HEK293 (cell line): ENCODE measurements around the gene CMTM1.
"Not testable (repeated sequence)": the region's sequence is repeated elsewhere in the genome, so short reads cannot be mapped to it uniquely, and the experiment has no call there.

ENCODE experiments used
- CTCF ChIA-PET: fragments of 350-600 bp; formaldehyde crosslinking; extraction: SDS; loops from one replicate; lab custom pipeline; 2021; ENCODE audit warnings: antibody characterized with exemption; lab: Yijun Ruan, JAX
- POLR2A ChIA-PET: fragments of 300-600 bp; formaldehyde crosslinking; extraction: SDS; loops from one replicate; lab custom pipeline; 2020; ENCODE audit warnings: antibody characterized with exemption, inconsistent platforms; lab: Yijun Ruan, JAX
- H3K27ac ChIP-seq: fragments of 200-500 bp; sonication (Bioruptor generic); 2 replicates; pipeline ENCODE4 v1.5.1; 2014; ENCODE audit warnings: low read depth, low read length, control low read depth, inconsistent platforms; ENCODE audit errors: extremely low read depth
- H3K36me3 ChIP-seq, 2 experiments: fragments of 200-500 bp in 1 of 2; sonication (Bioruptor generic) in 1 of 2; 1 replicate in 1 of 2; 2 replicates in 1 of 2; pipeline ENCODE4 v1.5.1; 2014 to 2017; ENCODE audit warnings: inconsistent platforms in 2 of 2, low read length in 2 of 2; ENCODE audit not compliant: control insufficient read depth in 2 of 2, insufficient read depth in 1 of 2
- H3K4me1 ChIP-seq: fragments of 200-500 bp; sonication (Bioruptor generic); 2 replicates; pipeline ENCODE4 v1.5.1; 2014; ENCODE audit warnings: mild to moderate bottlenecking, low read length, inconsistent platforms; ENCODE audit not compliant: control insufficient read depth, insufficient read depth
- H3K4me3 ChIP-seq: 2 replicates; pipeline ENCODE4 v1.5.1; 2011; ENCODE audit warnings: low read depth, mild to moderate bottlenecking, control low read depth, low read length, moderate library complexity
- H3K9me3 ChIP-seq: fragments of 200-500 bp; sonication (Bioruptor generic); 2 replicates; pipeline ENCODE4 v1.5.1; 2014; ENCODE audit warnings: low read depth, low read length, inconsistent platforms; ENCODE audit not compliant: control insufficient read depth, insufficient read depth
- ATF2 ChIP-seq: fragments of 450-650 bp; formaldehyde crosslinking; IDR thresholded peaks from 2 replicates; pipeline ENCODE4 v1.5.1; 2016; ENCODE audit warnings: missing biosample characterization, missing genetic modification characterization, low read depth
- BCL11B ChIP-seq: fragments of 450-650 bp; formaldehyde crosslinking; IDR thresholded peaks from 2 replicates; pipeline ENCODE4 v1.5.1; 2016; ENCODE audit warnings: low read depth, missing biosample characterization, missing genetic modification characterization
- GFI1B ChIP-seq: fragments of 450-650 bp; formaldehyde crosslinking; IDR thresholded peaks from 2 replicates; pipeline ENCODE4 v1.5.1; 2016; ENCODE audit warnings: missing biosample characterization, missing genetic modification characterization
- HOXA7 ChIP-seq: sonication (generic); formaldehyde crosslinking; IDR thresholded peaks from 2 replicates; pipeline ENCODE4 v1.8.1; 2022; ENCODE audit warnings: missing genetic modification reagents, borderline replicate concordance
- INSM2 ChIP-seq: fragments of 450-650 bp; formaldehyde crosslinking; IDR thresholded peaks from 2 replicates; pipeline ENCODE4 v1.5.1; 2016; ENCODE audit warnings: missing biosample characterization, missing genetic modification characterization
- MZF1 ChIP-seq: fragments of 450-650 bp; formaldehyde crosslinking; IDR thresholded peaks from 2 replicates; pipeline ENCODE4 v1.5.1; 2017; ENCODE audit warnings: missing biosample characterization, missing genetic modification characterization, borderline replicate concordance
- REST ChIP-seq: fragments of 450-650 bp; formaldehyde crosslinking; IDR thresholded peaks from 2 replicates; pipeline ENCODE4 v1.5.1; 2016; ENCODE audit warnings: missing biosample characterization, missing genetic modification characterization
- WT1 ChIP-seq: fragments of 450-650 bp; formaldehyde crosslinking; IDR thresholded peaks from 2 replicates; pipeline ENCODE4 v1.5.1; 2016; ENCODE audit warnings: missing biosample characterization, missing genetic modification characterization
- ZBTB7A ChIP-seq: fragments of 450-650 bp; formaldehyde crosslinking; IDR thresholded peaks from 2 replicates; pipeline ENCODE4 v1.5.1; 2016; ENCODE audit warnings: low read depth, missing biosample characterization, missing genetic modification characterization
- ZFP69B ChIP-seq: fragments of 450-650 bp; formaldehyde crosslinking; IDR thresholded peaks from 2 replicates; pipeline ENCODE4 v1.5.1; 2016; ENCODE audit warnings: missing biosample characterization, missing genetic modification characterization
- ZIC2 ChIP-seq: fragments of 450-650 bp; formaldehyde crosslinking; IDR thresholded peaks from 2 replicates; pipeline ENCODE4 v1.5.1; 2016; ENCODE audit warnings: missing biosample characterization, missing genetic modification characterization
- ZNF16 ChIP-seq: fragments of 450-650 bp; formaldehyde crosslinking; IDR thresholded peaks from 2 replicates; pipeline ENCODE4 v1.5.1; 2016; ENCODE audit warnings: low read depth, missing biosample characterization, missing genetic modification characterization
- ZNF175 ChIP-seq: fragments of 450-650 bp; formaldehyde crosslinking; IDR thresholded peaks from 2 replicates; pipeline ENCODE4 v1.5.1; 2016; ENCODE audit warnings: missing biosample characterization, missing genetic modification characterization
- ZNF514 ChIP-seq: fragments of 450-650 bp; formaldehyde crosslinking; IDR thresholded peaks from 2 replicates; pipeline ENCODE4 v1.5.1; 2016; ENCODE audit warnings: missing biosample characterization, missing genetic modification characterization
- ZNF610 ChIP-seq: fragments of 450-650 bp; formaldehyde crosslinking; IDR thresholded peaks from 2 replicates; pipeline ENCODE4 v1.5.1; 2016; ENCODE audit warnings: missing biosample characterization, missing genetic modification characterization, borderline replicate concordance
- ZNF704 ChIP-seq: fragments of 450-650 bp; formaldehyde crosslinking; IDR thresholded peaks from 2 replicates; pipeline ENCODE4 v1.5.1; 2016; ENCODE audit warnings: missing biosample characterization, missing genetic modification characterization
- ZSCAN30 ChIP-seq: fragments of 450-650 bp; IDR thresholded peaks from 2 replicates; pipeline ENCODE4 v1.5.1; 2018; ENCODE audit warnings: missing biosample characterization, mild to moderate bottlenecking, missing genetic modification characterization, moderate library complexity

The CMTM1 gene

GRCh38 chr16:66623755-66624154 is 57.5 kb downstream of the CMTM1 start:
- Histone ChIP-seq H3K36me3 (peaks cover 0 to 36% of the 10 kb centered on the region in 2 experiments; a peak in 1 of 3 replicates), H3K9me3 (no peaks in the 10 kb centered on the region), H3K4me1 (peaks cover 13% of the 10 kb centered on the region), H3K4me3 (no peak overlapping the region)
- POLR2A ChIA-PET: no interaction called here
- TF ChIP-seq HOXA7 (CRISPR knock-in tag) (no peak), ZNF704 (no peak), MZF1 (no peak), BCL11B (no peak), ZNF175 (no peak), ZNF16 (tag by site-specific recombination) (no peak), ZSCAN30 (tag by site-specific recombination) (no peak), INSM2 (no peak), ZIC2 (tag by site-specific recombination) (no peak), ZNF610 (tag by site-specific recombination) (no peak), ZNF514 (tag by site-specific recombination) (no peak), ZFP69B (tag by site-specific recombination) (no peak), WT1 (tag by site-specific recombination) (no peak), ATF2 (no peak), ZBTB7A (no peak), GFI1B (tag by site-specific recombination) (no peak), REST (tag by site-specific recombination) (no peak)
- TF ChIP-seq, all 188 proteins: peak for 0
- CTCF ChIA-PET: interaction anchor here (0.7 to 1.5 kb wide), 3 partner anchors 24 to 820 kb away, joined by 3 to 4 read pairs (median 3); no protein-coding TSS in a partner anchor
- no peak overlapping the region for H3K27ac ChIP-seq

- H3K9me3 ChIP-seq, POLR2A ChIA-PET, H3K4me1 ChIP-seq, H3K4me3 ChIP-seq, H3K27ac ChIP-seq, CTCF ChIA-PET: not testable (repeated sequence)
- peaks cover 0 to 19% of the 10 kb centered on the region in 2 experiments; a peak in 1 of 3 replicates for H3K36me3 ChIP-seq
These were observed 61.6 kb downstream of the CMTM1 start for GRCh38 chr16:66627611-66628378.
